RWPE1 (cell line): Measurements from ENCODE around the gene NRXN3.

ENCODE experiments used
- CTCF ChIA-PET: fragments of 350-600 bp; sonication (Branson Sonifier 250); formaldehyde crosslinking; extraction: SDS; loops from one replicate; lab custom pipeline; 2021; lab: Yijun Ruan, JAX
- POLR2A ChIA-PET: fragments of 400-600 bp; formaldehyde crosslinking; extraction: SDS; loops from one replicate; lab custom pipeline; 2020; ENCODE audit warnings: antibody characterized with exemption; ENCODE audit not compliant: low non-redundant PET; lab: Yijun Ruan, JAX
- DNase-seq: peaks from one replicate; pipeline ENCODE4 v3.0.0; 2012; ENCODE audit warnings: low spot score
- H3K27ac ChIP-seq: fragments of 450-650 bp; 2 replicates; pipeline ENCODE4 v1.5.1; 2017
- CTCF ChIP-seq: fragments of 450-650 bp; conservative IDR thresholded peaks from 2 replicates; pipeline ENCODE4 v1.5.1; 2017; ENCODE audit warnings: low read depth, mild to moderate bottlenecking

Gene NRXN3

GRCh38 chr14:79585845-79586244 is 1415.7 kb downstream of the NRXN3 start:
- ChIA-PET POLR2A (no interaction called here), CTCF (no interaction called here)
- no peak overlapping the region for H3K27ac ChIP-seq
- no peak for DNase-seq
- TF ChIP-seq CTCF, result no peak

DNA sequence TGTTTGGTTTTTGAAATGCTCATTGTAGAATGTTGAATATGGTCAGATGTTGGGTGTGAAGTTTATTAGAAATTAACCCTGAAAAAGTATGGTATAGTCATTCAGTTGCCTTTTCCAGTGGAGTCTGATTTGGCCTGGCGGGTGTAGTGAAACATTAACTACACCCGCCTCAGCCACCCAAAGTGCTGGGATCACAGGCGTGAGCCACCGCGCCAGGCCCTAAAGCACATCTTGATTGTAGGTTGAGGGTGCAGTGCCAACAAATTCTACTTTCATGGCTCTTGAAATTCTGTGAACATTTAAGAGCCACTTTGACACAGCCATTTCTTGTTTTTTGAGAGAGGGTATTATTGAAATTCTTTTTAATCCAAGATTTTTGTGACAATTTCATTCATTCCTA is 1416.2 kb downstream of the NRXN3 start:
- ChIA-PET POLR2A (no interaction called here), CTCF (no interaction called here)
- H3K27ac ChIP-seq, result no peak overlapping the region
- no peak for TF ChIP-seq CTCF
- no peak for DNase-seq

- DNase-seq, result no peak
- ChIA-PET CTCF (no interaction called here), POLR2A (no interaction called here)
- no peak for TF ChIP-seq CTCF
- no peak overlapping the region for H3K27ac ChIP-seq
Measured at GRCh38 chr14:79586989-79587598, 1416.9 kb downstream of the NRXN3 start.

- ChIA-PET POLR2A (no interaction called here), CTCF (no interaction called here)
- no peak for TF ChIP-seq CTCF
- no peak for DNase-seq
- no peak overlapping the region for H3K27ac ChIP-seq
Measured at GRCh38 chr14:79587875-79588274, 1417.7 kb downstream of the NRXN3 start.

- no peak for TF ChIP-seq CTCF
- H3K27ac ChIP-seq, result no peak overlapping the region
- no peak for DNase-seq
- POLR2A ChIA-PET, result no interaction called here
- CTCF ChIA-PET, result no interaction called here
Measured at GRCh38 chr14:79588398-79588797, 1418.2 kb downstream of the NRXN3 start.

DNA sequence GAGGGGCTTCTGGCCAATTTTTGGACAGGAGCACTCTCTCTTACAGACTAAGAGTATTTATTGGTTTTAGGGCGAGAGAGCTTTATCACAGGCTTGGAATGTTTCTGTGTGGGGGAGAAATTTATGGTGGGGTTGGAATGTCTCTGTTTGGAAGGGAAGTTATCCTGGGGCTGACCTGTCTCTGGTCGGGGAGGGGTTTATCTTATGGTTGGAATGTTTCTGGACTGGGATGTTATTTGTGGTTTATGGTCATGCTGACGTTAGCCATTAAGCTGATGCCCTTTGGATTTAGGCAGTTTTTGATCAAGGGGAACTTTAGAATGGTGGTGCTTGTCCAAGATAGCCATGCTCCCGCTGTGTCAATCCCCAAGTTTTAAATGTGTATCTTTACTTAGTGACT is 1426.4 kb downstream of the NRXN3 start:
- ChIA-PET POLR2A (no interaction called here), CTCF (no interaction called here)
- no peak for DNase-seq
- no peak for TF ChIP-seq CTCF
- no peak overlapping the region for H3K27ac ChIP-seq

GRCh38 chr14:79597566-79597965 is 1427.4 kb downstream of the NRXN3 start:
- no peak for DNase-seq
- TF ChIP-seq CTCF, result no peak
- POLR2A ChIA-PET, result no interaction called here
- CTCF ChIA-PET, result interaction anchor here (0.7 kb wide), 1 partner anchor 42 kb away, joined by 3 read pairs; no protein-coding TSS in a partner anchor
- H3K27ac ChIP-seq, result no peak overlapping the region
